ENCODE measurements around the gene INS. TPM values are rescaled to one million over a fixed set of nuclear protein-coding genes. Genes with fewer than 3 reads are reported as not detected.

INS gene
- total and polyA plus RNA-seq, 2 of the 13 experiments (the other 11 are each of a cell fraction or from before 2014, with no cell fraction given) = not detected

GRCh38 chr11:2138431-2139122 lies 22.4 kb downstream of the INS start (continued):
- TF ChIP-seq YEATS4 (CRISPR knock-in tag; IDR thresholded peaks at IDR 0.05; ENCODE audit: borderline replicate concordance) (no peak; the same call in 1 of the 2 replicates), TAF1 (CRISPR knock-in tag; IDR thresholded peaks at IDR 0.05) (peak; percentile 60), KLF6 (CRISPR knock-in tag; IDR thresholded peaks at IDR 0.05) (0 out of 2 replicates have a peak, but pooled peaks have one; percentile 18), CCAR2 (optimal IDR thresholded peaks at IDR 0.05; ENCODE audit: low read depth, low read length) (no peak), GFI1 (CRISPR knock-in tag; IDR thresholded peaks at IDR 0.05; ENCODE audit: borderline replicate concordance) (no peak), CENPBD1 (CRISPR knock-in tag; IDR thresholded peaks at IDR 0.05; ENCODE audit: borderline replicate concordance, low read depth) (no peak), ZNF251 (CRISPR knock-in tag; IDR thresholded peaks at IDR 0.05) (no peak), MED1 (CRISPR knock-in tag; IDR thresholded peaks at IDR 0.05) (peak; percentile 35; the same call in 1 of the 2 replicates), ZNF589 (CRISPR knock-in tag; conservative IDR thresholded peaks at IDR 0.05) (peak; percentile 67; the same call in 1 of the 2 replicates), ZSCAN25 (CRISPR knock-in tag; IDR thresholded peaks at IDR 0.05) (peak; percentile 38; the same call in 1 of the 2 replicates), CHCHD3 (CRISPR knock-in tag; IDR thresholded peaks at IDR 0.05) (no peak), CREB1 (IDR thresholded peaks at IDR 0.05) (no peak), CREB1 (CRISPR knock-in tag; IDR thresholded peaks at IDR 0.05) (no peak), ZBTB38 (CRISPR knock-in tag; IDR thresholded peaks at IDR 0.05) (peak; percentile 25; the same call in 1 of the 2 replicates), IRX3 (CRISPR knock-in tag; IDR thresholded peaks at IDR 0.05; ENCODE audit: borderline replicate concordance, low read depth) (0 out of 2 replicates have a peak, but pooled peaks have one; percentile 7), ZFP91 (CRISPR knock-in tag; IDR thresholded peaks at IDR 0.05; ENCODE audit: borderline replicate concordance) (0 out of 2 replicates have a peak, but pooled peaks have one; percentile 21), SAP130 (CRISPR knock-in tag; IDR thresholded peaks at IDR 0.05; ENCODE audit: low read depth) (no peak), RFX1 (IDR thresholded peaks at IDR 0.05) (no peak), TARDBP (CRISPR knock-in tag; IDR thresholded peaks at IDR 0.05) (0 out of 2 replicates have a peak, but pooled peaks have one; percentile 24)
- TF ChIP-seq, protein P1, sequence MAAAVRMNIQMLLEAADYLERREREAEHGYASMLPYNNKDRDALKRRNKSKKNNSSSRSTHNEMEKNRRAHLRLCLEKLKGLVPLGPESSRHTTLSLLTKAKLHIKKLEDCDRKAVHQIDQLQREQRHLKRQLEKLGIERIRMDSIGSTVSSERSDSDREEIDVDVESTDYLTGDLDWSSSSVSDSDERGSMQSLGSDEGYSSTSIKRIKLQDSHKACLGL (CRISPR knock-in tag; IDR thresholded peaks at IDR 0.05) = no peak
- TF ChIP-seq, protein P2, sequence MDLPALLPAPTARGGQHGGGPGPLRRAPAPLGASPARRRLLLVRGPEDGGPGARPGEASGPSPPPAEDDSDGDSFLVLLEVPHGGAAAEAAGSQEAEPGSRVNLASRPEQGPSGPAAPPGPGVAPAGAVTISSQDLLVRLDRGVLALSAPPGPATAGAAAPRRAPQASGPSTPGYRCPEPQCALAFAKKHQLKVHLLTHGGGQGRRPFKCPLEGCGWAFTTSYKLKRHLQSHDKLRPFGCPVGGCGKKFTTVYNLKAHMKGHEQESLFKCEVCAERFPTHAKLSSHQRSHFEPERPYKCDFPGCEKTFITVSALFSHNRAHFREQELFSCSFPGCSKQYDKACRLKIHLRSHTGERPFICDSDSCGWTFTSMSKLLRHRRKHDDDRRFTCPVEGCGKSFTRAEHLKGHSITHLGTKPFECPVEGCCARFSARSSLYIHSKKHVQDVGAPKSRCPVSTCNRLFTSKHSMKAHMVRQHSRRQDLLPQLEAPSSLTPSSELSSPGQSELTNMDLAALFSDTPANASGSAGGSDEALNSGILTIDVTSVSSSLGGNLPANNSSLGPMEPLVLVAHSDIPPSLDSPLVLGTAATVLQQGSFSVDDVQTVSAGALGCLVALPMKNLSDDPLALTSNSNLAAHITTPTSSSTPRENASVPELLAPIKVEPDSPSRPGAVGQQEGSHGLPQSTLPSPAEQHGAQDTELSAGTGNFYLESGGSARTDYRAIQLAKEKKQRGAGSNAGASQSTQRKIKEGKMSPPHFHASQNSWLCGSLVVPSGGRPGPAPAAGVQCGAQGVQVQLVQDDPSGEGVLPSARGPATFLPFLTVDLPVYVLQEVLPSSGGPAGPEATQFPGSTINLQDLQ (CRISPR knock-in tag; IDR thresholded peaks at IDR 0.05) = no peak
- TF ChIP-seq, protein P3, sequence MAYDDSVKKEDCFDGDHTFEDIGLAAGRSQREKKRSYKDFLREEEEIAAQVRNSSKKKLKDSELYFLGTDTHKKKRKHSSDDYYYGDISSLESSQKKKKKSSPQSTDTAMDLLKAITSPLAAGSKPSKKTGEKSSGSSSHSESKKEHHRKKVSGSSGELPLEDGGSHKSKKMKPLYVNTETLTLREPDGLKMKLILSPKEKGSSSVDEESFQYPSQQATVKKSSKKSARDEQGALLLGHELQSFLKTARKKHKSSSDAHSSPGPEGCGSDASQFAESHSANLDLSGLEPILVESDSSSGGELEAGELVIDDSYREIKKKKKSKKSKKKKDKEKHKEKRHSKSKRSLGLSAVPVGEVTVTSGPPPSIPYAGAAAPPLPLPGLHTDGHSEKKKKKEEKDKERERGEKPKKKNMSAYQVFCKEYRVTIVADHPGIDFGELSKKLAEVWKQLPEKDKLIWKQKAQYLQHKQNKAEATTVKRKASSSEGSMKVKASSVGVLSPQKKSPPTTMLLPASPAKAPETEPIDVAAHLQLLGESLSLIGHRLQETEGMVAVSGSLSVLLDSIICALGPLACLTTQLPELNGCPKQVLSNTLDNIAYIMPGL (CRISPR knock-in tag; IDR thresholded peaks at IDR 0.05; ENCODE audit: borderline replicate concordance in 1 of 2, low read depth in 1 of 2) = 0 out of 4 replicates have a peak, but pooled peaks of 1 of the 2 experiments have one; percentile 7

All from HepG2 (cell line).